Progenitor cell of endocrine pancreas (in vitro differentiated cells): Measurements from ENCODE around the gene ZCWPW1. TPM values are rescaled to one million over a fixed set of nuclear protein-coding genes. Genes with fewer than 3 reads are reported as not detected.
"Not testable (repeated sequence)": the region's sequence is repeated elsewhere in the genome, so short reads cannot be mapped to it uniquely, and the experiment has no call there.

Experiments used
- DNase-seq: peaks from one replicate; pipeline ENCODE4 v3.0.0; 2021; ENCODE audit warnings: low spot score; ENCODE audit not compliant: unreplicated experiment
- H3K27ac Mint-ChIP-seq: 2 replicates; pipeline ENCODE4 v1.8.0; 2021; ENCODE audit warnings: mild to moderate bottlenecking, moderate library complexity, mixed read lengths
- H3K27me3 Mint-ChIP-seq: 2 replicates; pipeline ENCODE4 v1.8.0; 2021; ENCODE audit warnings: mixed read lengths
- H3K36me3 Mint-ChIP-seq: 2 replicates; pipeline ENCODE4 v1.8.0; 2022; ENCODE audit warnings: mixed read lengths; ENCODE audit not compliant: insufficient read depth
- H3K4me1 Mint-ChIP-seq: 2 replicates; pipeline ENCODE4 v1.8.0; 2021; ENCODE audit warnings: low read depth, mixed read lengths
- H3K4me3 Mint-ChIP-seq: 2 replicates; pipeline ENCODE4 v1.8.0; 2021; ENCODE audit warnings: low read depth, mild to moderate bottlenecking, moderate library complexity, mixed read lengths
- H3K9me3 Mint-ChIP-seq: 2 replicates; pipeline ENCODE4 v1.8.0; 2021; ENCODE audit warnings: low read depth, mixed read lengths
- CTCF ChIP-seq: fragments of 200-600 bp; sonication (generic); IDR thresholded peaks from one replicate; pipeline ENCODE4 v1.5.0; 2021; ENCODE audit warnings: antibody characterized with exemption, mild to moderate bottlenecking; ENCODE audit not compliant: unreplicated experiment
- total RNA-seq: library from RNA; stranded (reverse); gene quantifications from 2 replicates; pipeline ENCODE4 v1.2.1, GENCODE V29; 2021

Gene ZCWPW1
- total RNA-seq, 1 donor from 2014 or later = 3.8 TPM

- no peak overlapping the region for H3K4me3 Mint-ChIP-seq
- H3K4me1 Mint-ChIP-seq = no peaks in the 10 kb centered on the region
- H3K27ac Mint-ChIP-seq = peak overlapping the region; percentile 43
- no peak for TF ChIP-seq CTCF
- DNase-seq = no peak
- no peaks in the 10 kb centered on the region for H3K27me3 Mint-ChIP-seq
- H3K36me3 Mint-ChIP-seq = peaks cover 20% of the 10 kb centered on the region
- no peaks in the 10 kb centered on the region for H3K9me3 Mint-ChIP-seq
Observed at GRCh38 chr7:100367251-100367620, 61.3 kb downstream of the ZCWPW1 start.

GRCh38 chr7:100366411-100367250, 61.9 kb downstream of the ZCWPW1 start:
- Mint-ChIP-seq H3K4me3 (no peak overlapping the region), H3K27ac (no peak overlapping the region), H3K36me3 (peaks cover 21% of the 10 kb centered on the region), H3K9me3 (no peaks in the 10 kb centered on the region), H3K4me1 (no peaks in the 10 kb centered on the region), H3K27me3 (no peaks in the 10 kb centered on the region)
- no peak for DNase-seq
- no peak for TF ChIP-seq CTCF

- H3K27ac Mint-ChIP-seq, H3K9me3 Mint-ChIP-seq, H3K4me1 Mint-ChIP-seq, H3K27me3 Mint-ChIP-seq, DNase-seq, H3K4me3 Mint-ChIP-seq: not testable (repeated sequence)
- peaks cover 21% of the 10 kb centered on the region for H3K36me3 Mint-ChIP-seq
Observed at GRCh38 chr7:100365998-100366367, 62.5 kb downstream of the ZCWPW1 start.

- H3K36me3 Mint-ChIP-seq = peaks cover 30% of the 10 kb centered on the region
- no peak overlapping the region for H3K4me3 Mint-ChIP-seq
- no peak for DNase-seq
- no peaks in the 10 kb centered on the region for H3K27me3 Mint-ChIP-seq
- H3K9me3 Mint-ChIP-seq = no peaks in the 10 kb centered on the region
- H3K27ac Mint-ChIP-seq = no peak overlapping the region
- H3K4me1 Mint-ChIP-seq = no peaks in the 10 kb centered on the region
- no peak for TF ChIP-seq CTCF
Observed at GRCh38 chr7:100364480-100364879, 64.0 kb downstream of the ZCWPW1 start.

- DNase-seq, H3K9me3 Mint-ChIP-seq, H3K4me3 Mint-ChIP-seq, H3K27me3 Mint-ChIP-seq, H3K4me1 Mint-ChIP-seq, H3K27ac Mint-ChIP-seq: not testable (repeated sequence)
- peaks cover 33% of the 10 kb centered on the region for H3K36me3 Mint-ChIP-seq
Observed at GRCh38 chr7:100363797-100364196, 64.7 kb downstream of the ZCWPW1 start.

- no peak overlapping the region for H3K27ac Mint-ChIP-seq
- H3K9me3 Mint-ChIP-seq = no peaks in the 10 kb centered on the region
- H3K27me3 Mint-ChIP-seq = no peaks in the 10 kb centered on the region
- DNase-seq = no peak
- peaks cover 33% of the 10 kb centered on the region for H3K36me3 Mint-ChIP-seq
- H3K4me3 Mint-ChIP-seq = no peak overlapping the region
- no peak for TF ChIP-seq CTCF
- H3K4me1 Mint-ChIP-seq = no peaks in the 10 kb centered on the region
Observed at GRCh38 chr7:100363098-100363497, 65.4 kb downstream of the ZCWPW1 start.
